Cardiac septum (tissue), 1 donor: ENCODE data around the gene WASL. TPM values are rescaled to one million over a fixed set of nuclear protein-coding genes. Genes with fewer than 3 reads are reported as not detected.

ENCODE experiments used
- DNase-seq: peaks from one replicate; pipeline ENCODE4 v3.0.0-alpha.2; 2020; ENCODE audit warnings: low spot score
- intact Hi-C: fragments of 100-400 bp; cut with DNase I; formaldehyde crosslinking; loops from one replicate; pipeline ENCODE4 v1.14.0; 2022
- total RNA-seq: library from RNA; stranded (reverse); fragmentation: NEBNext Ultra II Directional; extraction: Animal tissue kit (Norgen Biotek cat#: 25700); gene quantifications from one replicate; pipeline ENCODE4 v1.2.1, GENCODE V29; 2021
- donor health status: DM: no; HTN: no; CAD: no.

Gene WASL
- total RNA-seq, 1 donor from 2014 or later, result 32.5 TPM

DNA sequence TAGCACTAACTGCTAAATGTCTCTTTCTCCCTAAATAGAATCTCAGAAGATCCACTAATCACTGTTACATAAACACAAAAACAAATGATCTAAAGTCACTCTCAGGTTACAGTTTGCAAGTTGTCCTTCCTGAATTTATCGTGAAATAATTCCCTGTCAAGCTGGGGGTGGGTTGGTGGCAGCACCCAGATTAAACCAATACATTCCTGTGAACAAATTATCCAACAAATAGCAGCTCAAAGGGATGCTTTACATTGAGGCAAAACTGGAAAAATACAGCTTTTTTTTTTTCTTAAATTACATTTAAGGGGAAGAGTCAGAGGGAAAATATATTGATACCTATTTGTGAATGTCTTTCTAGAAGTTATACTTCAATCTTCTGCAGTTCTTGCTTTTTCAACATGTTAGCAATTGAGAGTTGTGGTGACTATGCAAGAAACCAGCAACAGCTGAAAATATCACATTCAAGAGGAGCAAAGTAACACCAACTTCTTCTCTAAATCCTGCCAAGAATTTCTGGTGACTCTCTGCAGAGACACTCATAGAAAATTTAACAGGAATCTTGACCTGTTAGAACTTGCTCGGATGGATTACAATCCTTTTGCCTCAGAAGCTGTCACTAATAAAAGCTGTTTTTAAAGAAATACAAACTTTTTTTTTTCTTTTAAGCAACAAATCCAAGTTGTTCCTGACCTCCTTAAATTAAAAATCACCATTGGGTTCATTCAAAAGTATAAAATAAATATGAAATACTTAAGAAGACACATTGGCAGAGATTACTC is 74.2 kb downstream of the WASL start:
- intact Hi-C loops, result no loop called here
- no peak for DNase-seq

GRCh38 chr7:123673752-123674398 is 74.9 kb downstream of the WASL start:
- intact Hi-C loops, result no loop called here
- no peak for DNase-seq

DNA sequence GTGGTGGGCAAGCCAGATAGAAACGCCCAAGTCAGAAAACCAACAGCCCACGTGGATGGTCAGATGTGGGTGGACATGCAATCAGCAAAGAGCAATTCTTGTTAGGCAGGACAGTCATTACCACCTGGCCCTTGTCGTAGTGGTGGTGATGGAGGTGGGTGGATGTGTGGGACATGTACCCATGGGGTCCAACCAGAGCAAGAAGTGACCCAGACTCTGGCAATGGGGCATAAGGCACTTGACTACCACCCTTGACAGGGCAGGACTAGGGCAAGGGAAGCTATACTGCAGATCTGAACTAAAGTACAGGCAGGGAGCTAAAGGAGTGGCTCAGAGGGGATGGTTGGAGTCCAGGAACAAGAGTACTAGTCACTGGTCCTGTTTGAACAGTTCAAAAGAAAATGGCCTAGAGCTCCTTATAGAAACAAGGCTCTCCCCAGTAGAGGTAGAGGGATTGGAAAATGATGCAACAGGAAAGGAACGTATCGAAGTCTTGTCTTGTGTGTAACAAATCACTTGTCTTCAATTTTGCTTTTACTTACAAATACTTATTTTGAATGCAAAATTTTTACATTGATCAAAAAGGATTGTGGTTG is 75.6 kb downstream of the WASL start:
- intact Hi-C loops, result no loop called here
- DNase-seq, result no peak

DNA sequence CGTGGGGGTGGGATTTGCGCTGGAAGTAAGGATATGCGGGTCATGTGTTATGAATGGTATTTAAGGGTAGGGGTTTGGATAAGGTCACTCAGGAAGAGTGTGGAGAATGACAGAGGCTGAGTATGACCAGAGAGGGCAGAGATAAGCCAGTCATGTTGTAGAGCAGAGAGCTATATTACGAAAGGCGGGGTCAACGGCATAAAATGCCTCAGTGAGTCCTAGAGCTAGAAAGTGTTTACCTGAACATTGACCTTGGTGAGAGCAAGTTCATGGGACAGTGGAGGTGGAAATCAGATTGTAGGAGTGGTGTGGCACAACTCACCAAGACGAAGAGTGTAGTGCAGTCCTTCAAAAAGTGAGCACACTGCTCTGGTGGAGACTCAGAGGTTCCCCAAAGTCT is 79.3 kb downstream of the WASL start:
- no peak for DNase-seq
- intact Hi-C loops, result no loop called here

DNA sequence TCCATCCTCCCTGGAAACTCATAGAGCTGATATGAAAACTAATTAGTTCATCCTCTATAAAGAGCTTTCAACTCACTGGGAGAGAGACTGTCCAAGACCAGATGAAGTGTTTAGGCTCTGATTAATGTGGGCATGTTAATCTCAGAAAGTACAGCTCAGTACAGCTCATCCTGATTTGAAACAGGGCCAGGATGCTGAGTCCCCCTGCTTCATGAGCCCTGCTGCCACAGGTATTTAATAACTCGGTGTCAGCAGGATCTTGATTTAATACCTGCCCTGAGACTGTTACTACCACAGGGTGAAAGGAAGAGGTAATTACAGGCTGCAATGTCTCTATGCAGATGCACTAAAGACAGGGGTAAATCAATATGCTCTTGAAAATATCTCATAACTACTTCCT is 82.3 kb downstream of the WASL start:
- intact Hi-C loops, result no loop called here
- DNase-seq, result no peak

DNA sequence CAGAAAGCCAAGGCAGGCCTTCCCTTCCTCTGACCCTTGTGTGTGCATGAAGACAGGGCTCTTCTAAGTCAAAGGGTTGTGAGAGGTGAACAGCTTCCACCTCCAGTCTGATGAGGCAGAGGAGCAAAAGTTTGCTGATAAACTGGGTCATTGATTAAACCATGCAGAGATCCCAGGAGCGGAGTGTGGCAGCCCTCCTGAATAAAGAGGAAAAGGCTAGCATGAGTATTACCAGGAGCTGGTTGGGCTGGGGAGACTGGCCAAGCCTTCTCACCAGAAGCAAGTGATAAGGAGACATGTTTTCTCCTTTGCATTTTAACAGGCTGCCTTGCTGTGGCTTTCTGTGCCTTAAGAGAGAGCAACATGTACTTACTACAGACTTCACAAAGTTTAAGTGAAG is 82.9 kb downstream of the WASL start:
- no peak for DNase-seq

GRCh38 chr7:123665157-123665556 is 83.6 kb downstream of the WASL start:
- DNase-seq, result no peak
- intact Hi-C loops, result no loop called here

More for the DNA sequence above, 82.9 kb downstream of the WASL start:
- intact Hi-C loops, result no loop called here

DNA sequence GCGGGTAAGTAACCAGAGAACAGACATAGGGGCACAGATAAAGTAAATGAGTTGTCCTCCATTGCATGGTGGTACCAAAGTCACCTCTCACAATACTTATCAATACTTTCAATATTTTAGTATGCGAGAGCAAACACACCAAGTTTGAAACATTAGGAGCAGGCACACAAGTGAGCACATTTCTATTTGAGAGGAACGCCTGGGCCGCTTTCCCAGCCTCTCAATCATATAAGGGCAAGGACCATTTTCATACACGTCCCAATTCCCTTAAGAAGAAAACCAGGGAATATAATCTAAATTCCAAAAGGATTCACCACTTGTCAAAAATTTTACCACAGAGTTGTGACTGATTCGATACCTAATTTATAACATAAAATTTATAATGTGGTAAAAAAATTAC is 85.6 kb downstream of the WASL start:
- DNase-seq, result no peak
- intact Hi-C loops, result no loop called here

DNA sequence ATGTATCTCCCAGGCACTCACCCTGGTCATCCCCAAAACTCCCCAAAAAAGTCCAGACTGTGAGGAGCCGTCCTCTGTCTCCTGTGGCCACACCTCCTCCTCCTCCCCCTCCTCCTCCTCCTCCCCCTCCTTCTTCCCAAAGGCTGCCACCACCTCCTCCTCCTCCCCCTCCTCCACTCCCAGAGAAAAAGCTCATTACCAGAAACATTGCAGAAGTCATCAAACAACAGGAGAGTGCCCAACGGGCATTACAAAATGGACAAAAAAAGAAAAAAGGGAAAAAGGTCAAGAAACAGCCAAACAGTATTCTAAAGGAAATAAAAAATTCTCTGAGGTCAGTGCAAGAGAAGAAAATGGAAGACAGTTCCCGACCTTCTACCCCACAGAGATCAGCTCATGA is 86.0 kb downstream of the WASL start:
- DNase-seq, result no peak
- intact Hi-C loops, result no loop called here

- DNase-seq, result no peak
- intact Hi-C loops, result no loop called here
Measured at GRCh38 chr7:123662293-123662692, 86.5 kb downstream of the WASL start.

- intact Hi-C loops, result no loop called here
- DNase-seq, result no peak
Measured at GRCh38 chr7:123661765-123662164, 87.0 kb downstream of the WASL start.

GRCh38 chr7:123660514-123661354 is 88.1 kb downstream of the WASL start:
- DNase-seq, result no peak

GRCh38 chr7:123658023-123658422 is 90.8 kb downstream of the WASL start:
- no peak for DNase-seq
- intact Hi-C loops, result no loop called here

More at GRCh38 chr7:123660514-123661354, 88.1 kb downstream of the WASL start:
- intact Hi-C loops, result no loop called here

GRCh38 chr7:123657304-123657685 is 91.5 kb downstream of the WASL start:
- intact Hi-C loops, result no loop called here
- no peak for DNase-seq

- intact Hi-C loops, result no loop called here
- no peak for DNase-seq
Measured at GRCh38 chr7:123656544-123657303, 92.1 kb downstream of the WASL start.

DNA sequence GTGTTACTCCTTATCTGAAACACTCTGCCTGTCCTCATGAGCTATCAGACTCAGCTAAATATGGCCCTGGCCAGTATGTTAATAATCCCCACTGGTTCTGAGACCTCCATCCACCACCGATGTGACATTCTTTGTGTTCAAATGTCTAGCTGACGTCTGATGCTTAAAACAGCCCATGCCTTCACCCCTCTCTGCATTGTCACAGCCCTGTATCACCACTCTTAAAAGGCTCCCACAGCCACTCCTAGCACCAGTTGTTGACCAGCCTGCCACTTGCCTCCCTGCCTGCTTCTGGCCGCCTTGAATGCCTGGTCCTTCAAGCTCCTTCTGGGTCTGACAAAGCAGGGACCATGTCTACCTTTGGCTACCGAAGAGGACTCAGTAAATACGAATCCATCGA is 93.2 kb downstream of the WASL start, which contains the start of gene LMOD2:
Gene LMOD2 (plus strand): TSS at position 253 of the 400 bp plus-strand sequence. CDS start 98 bp downstream, at position 351.
- peak; percentile 88 for DNase-seq
- intact Hi-C loops, result loop anchor here (2.0 kb wide), 1 partner anchor 53 kb away; no protein-coding TSS in a partner anchor

DNA sequence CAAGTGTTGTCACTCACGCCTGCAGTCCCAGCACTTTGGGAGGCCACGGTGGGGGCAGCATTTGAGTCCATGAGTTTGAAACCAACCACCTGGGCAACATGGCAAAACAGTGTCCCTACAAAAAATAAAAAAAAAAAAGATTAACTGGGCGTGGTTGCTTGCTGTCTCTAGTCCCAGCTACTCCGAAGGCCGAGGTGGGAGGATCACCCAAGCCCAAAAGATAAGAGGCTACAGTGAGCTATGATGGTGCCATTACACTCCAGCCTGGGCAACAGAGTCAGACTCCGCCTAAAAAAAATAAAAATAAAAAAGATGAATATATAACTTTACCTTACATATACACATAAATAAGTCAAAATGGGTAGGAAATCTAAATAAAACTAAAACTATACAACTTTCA is 95.6 kb downstream of the WASL start:
- intact Hi-C loops, result no loop called here
- DNase-seq, result no peak

DNA sequence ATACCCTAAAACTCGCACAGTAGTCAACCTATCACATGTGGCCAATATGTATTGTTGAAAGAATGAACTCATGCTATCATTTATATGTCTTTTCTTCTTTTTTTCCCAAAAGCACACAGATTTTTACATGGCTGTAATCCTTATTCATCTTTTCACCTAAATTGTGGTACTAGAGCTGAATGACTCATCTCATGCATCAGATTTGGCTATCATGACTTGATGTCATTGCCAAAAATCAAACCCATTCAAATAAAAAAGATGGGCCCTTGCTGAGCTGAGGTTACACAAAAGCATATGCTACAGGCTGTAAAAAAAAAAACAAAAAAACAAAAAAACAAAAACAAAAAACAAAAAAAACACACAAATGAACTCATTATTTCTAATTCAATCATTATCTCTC is 96.4 kb downstream of the WASL start:
- intact Hi-C loops, result no loop called here
- no peak for DNase-seq

- no peak for DNase-seq
- intact Hi-C loops, result no loop called here
Measured at GRCh38 chr7:123650595-123650994, 98.2 kb downstream of the WASL start.
